ENCODE measurements around the gene SPEG. TPM values are rescaled to one million over a fixed set of nuclear protein-coding genes. Genes with fewer than 3 reads are reported as not detected.

SPEG gene
- total RNA-seq, 1 donor from 2014 or later = 6.5 TPM

DNA sequence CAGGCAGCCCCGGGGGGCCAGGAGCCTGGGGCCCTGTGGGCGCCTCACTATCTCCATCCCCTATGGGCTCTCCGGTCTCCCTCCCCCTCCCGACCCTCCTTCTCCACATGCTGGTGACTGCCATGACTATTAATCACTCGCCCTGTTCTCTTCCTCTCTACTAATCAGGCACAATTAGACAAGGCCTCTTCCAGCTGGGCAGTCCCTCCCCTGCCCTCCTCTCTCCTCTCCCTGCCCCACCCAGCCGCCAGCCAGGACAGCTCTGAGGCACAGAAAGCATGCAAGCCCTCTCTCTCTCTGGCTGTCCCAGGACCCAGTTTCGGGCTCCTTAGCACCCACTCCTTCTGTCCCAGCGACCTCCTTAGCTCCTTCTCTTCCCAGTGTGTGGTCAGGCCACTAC is 85.4 kb downstream of the SPEG start:
- intact Hi-C loops (cut with DNase I) = no loop called here
- no peak overlapping the region for H3K4me3 ChIP-seq
- peaks cover 5% of the 10 kb centered on the region for H3K4me1 ChIP-seq
- TF ChIP-seq CTCF (IDR thresholded peaks at IDR 0.05) = no peak
- no peak for ATAC-seq
- H3K9me3 ChIP-seq = no peaks in the 10 kb centered on the region
- peaks cover 81% of the 10 kb centered on the region for H3K27me3 ChIP-seq (ENCODE audit: low read depth)
- no peak overlapping the region for H3K27ac ChIP-seq
- H3K36me3 ChIP-seq = no peaks in the 10 kb centered on the region
- no peak for DNase-seq

- Histone ChIP-seq H3K9me3 (no peaks in the 10 kb centered on the region), H3K36me3 (no peaks in the 10 kb centered on the region), H3K27me3 (ENCODE audit: low read depth) (peaks cover 84% of the 10 kb centered on the region), H3K4me1 (peaks cover 5% of the 10 kb centered on the region), H3K27ac (no peak overlapping the region), H3K4me3 (no peak overlapping the region)
- DNase-seq = no peak
- peak; percentile 41 for TF ChIP-seq CTCF (IDR thresholded peaks at IDR 0.05)
- intact Hi-C loops (cut with DNase I) = no loop called here
- peak; percentile 49 to 58 for ATAC-seq
Measured at GRCh38 chr2:219521066-219521880, 86.6 kb downstream of the SPEG start.

DNA sequence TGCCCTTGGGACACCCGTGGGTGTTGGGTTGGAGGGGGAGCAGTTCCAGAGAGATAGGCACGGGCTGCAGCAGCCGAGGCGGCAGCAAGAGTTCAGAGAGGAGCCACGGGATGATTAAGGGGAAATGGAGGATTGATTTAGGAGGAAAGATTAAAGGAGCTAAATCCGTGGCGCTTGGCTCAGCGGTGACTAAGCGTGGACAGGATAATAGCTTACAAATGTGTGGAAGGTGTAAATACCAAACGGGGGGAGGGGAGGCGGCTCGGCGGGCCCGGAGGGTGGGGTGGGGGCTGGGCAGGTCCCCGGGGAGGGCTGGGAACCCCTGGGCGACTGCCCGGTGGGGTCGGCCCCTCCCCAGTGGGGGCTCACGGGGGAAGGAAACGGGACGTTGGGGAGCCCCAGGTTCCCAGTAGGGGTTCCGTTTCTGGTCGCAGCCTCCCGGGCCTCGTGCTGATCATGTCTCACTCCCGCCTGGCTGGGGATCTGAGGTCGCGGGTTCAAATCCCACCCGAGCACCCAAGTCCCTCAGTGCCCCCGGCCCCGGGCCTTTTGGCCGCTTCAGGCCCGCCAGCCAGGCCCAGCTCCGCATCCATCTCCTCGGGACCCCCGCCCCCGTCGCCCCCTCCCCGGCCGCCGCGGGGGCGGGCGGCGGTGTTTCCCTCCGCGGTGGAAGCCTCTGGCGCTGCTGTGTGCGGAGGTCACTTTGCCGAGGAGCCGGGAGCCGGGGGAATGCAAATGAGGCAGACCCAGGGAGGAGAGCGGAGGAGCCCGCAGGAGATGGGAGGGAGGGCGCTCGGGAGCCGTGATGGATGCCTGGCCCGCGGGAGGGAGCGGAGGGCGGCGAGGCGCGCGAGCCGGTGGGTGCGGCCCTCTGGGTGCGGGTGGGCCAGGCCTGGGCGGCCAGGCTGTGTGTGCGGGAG is 87.7 kb downstream of the SPEG start:
- intact Hi-C loops (cut with DNase I) = no loop called here
- ATAC-seq (peak in 1 of 2 donors; percentile 5), DNase-seq (no peak)
- TF ChIP-seq CTCF (IDR thresholded peaks at IDR 0.05) = no peak
- Histone ChIP-seq H3K9me3 (no peaks in the 10 kb centered on the region), H3K4me3 (no peak overlapping the region), H3K36me3 (no peaks in the 10 kb centered on the region), H3K27ac (no peak overlapping the region), H3K4me1 (peaks cover 5% of the 10 kb centered on the region), H3K27me3 (ENCODE audit: low read depth) (peaks cover 82% of the 10 kb centered on the region)

DNA sequence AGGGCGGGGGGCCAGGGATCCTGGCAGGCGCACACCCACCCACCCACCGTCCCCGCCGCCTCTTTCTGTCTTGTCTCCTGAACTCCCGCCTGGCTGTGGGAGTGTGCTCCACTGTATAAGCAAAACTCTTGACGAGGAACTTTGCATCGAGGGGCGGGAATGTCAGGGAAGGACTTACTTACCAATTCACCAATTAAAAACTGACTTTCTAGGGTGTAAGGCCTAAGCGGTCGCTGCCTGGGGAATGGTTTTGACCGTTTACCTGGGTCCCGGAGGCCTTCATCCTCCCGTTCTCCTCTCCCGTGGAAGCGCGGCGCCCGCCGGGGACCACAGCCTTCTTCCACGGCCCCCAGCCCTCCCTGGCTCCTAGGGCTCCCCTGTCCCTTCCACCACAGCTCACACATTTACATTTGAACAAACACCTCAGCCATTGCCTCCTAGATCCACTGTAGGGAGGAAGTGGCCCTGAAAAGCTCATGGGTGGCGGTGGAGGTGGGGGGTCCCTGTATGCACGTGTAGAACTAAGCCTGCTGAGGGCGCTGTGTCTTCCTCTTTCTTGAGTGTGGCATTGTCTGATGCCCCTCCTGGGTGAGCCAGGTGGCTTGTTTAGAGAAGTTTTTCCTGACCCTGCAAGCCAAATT is 88.5 kb downstream of the SPEG start:
- no peak for ATAC-seq
- TF ChIP-seq CTCF (IDR thresholded peaks at IDR 0.05) = no peak
- intact Hi-C loops (cut with DNase I) = no loop called here
- no peaks in the 10 kb centered on the region for H3K9me3 ChIP-seq
- no peak overlapping the region for H3K27ac ChIP-seq
- H3K36me3 ChIP-seq = no peaks in the 10 kb centered on the region
- H3K4me3 ChIP-seq = no peak overlapping the region
- peaks cover 5% of the 10 kb centered on the region for H3K4me1 ChIP-seq
- peaks cover 86% of the 10 kb centered on the region for H3K27me3 ChIP-seq (ENCODE audit: low read depth)
- DNase-seq = no peak

DNA sequence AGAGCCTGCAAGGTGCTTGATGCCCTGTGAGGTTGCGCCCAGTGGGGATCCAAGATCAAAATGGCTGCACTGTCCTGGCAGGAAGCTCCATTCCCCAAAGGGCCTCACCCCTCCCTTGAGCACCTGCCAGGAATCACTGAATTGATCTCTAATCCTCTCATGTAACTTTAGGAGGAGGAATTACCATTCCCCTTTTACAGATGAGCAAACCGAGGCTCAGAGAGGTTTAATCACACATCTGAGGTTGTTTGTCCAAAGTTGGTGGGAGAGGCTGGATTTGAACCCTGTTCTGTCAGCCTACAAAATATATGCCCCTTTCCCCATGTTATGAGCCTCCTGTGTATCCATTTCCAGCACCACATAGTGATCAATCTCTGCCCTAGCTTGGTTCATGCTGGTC is 90.2 kb downstream of the SPEG start:
- Histone ChIP-seq H3K27ac (no peak overlapping the region), H3K27me3 (ENCODE audit: low read depth) (peaks cover 96% of the 10 kb centered on the region), H3K4me3 (no peak overlapping the region), H3K4me1 (peaks cover 5% of the 10 kb centered on the region), H3K36me3 (no peaks in the 10 kb centered on the region), H3K9me3 (no peaks in the 10 kb centered on the region)
- no peak for ATAC-seq
- intact Hi-C loops (cut with DNase I) = no loop called here
- no peak for TF ChIP-seq CTCF (IDR thresholded peaks at IDR 0.05)
- DNase-seq = no peak
